ENCODE measurements around the gene CA7. TPM values are rescaled to one million over a fixed set of nuclear protein-coding genes. Genes with fewer than 3 reads are reported as not detected.
A peak's percentile ranks its signal among the peaks of the same experiment; 100 is the strongest.

The CA7 gene
- polyA plus RNA-seq, 4 donors: 6.4 to 89.7 (median 47.7) TPM

- Histone ChIP-seq H3K9me3 (ENCODE audit: control insufficient read depth in 2 of 2, insufficient read depth in 1 of 2, low read depth in 1 of 2, low read length in 1 of 2) (no peaks in the 10 kb centered on the region), H3K4me1 (ENCODE audit: control insufficient read depth in 3 of 3, insufficient read depth in 2 of 3, low read depth in 1 of 3, low read length in 2 of 3) (peaks cover 8 to 56% (median 21%) of the 10 kb centered on the region in 3 donors), H3K27ac (ENCODE audit: low read depth in 1 of 3, low read length in 2 of 3) (no peak overlapping the region), H3K27me3 (ENCODE audit: control insufficient read depth in 3 of 3, insufficient read depth in 3 of 3, low read length in 3 of 3) (no peaks in the 10 kb centered on the region), H3K36me3 (ENCODE audit: control insufficient read depth in 3 of 3, insufficient read depth in 2 of 3, low read depth in 1 of 3, low read length in 3 of 3) (peaks cover 0 to under 1% (median 0%) of the 10 kb centered on the region in 3 donors), H3K4me3 (ENCODE audit: low read depth in 1 of 3, low read length in 3 of 3) (no peak overlapping the region)
- FAIRE-seq (no peak), DNase-seq (no peak)
- WGBS, 3 donors: 62 to 78% (median 70%) methylated on average over 3 of the region's 3 CpGs
Measured at GRCh38 chr16:66898207-66898606, 54.0 kb downstream of the CA7 start.

- Histone ChIP-seq H3K36me3 (ENCODE audit: control insufficient read depth in 3 of 3, insufficient read depth in 2 of 3, low read depth in 1 of 3, low read length in 3 of 3) (no peaks in the 10 kb centered on the region), H3K4me1 (ENCODE audit: control insufficient read depth in 3 of 3, insufficient read depth in 2 of 3, low read depth in 1 of 3, low read length in 2 of 3) (peaks cover 8 to 63% (median 21%) of the 10 kb centered on the region in 3 donors), H3K27ac (ENCODE audit: low read depth in 1 of 3, low read length in 2 of 3) (peak overlapping the region in 1 of 3 donors; percentile 90), H3K4me3 (ENCODE audit: low read depth in 1 of 3, low read length in 3 of 3) (no peak overlapping the region), H3K27me3 (ENCODE audit: control insufficient read depth in 3 of 3, insufficient read depth in 3 of 3, low read length in 3 of 3) (no peaks in the 10 kb centered on the region), H3K9me3 (ENCODE audit: control insufficient read depth in 2 of 2, insufficient read depth in 1 of 2, low read depth in 1 of 2, low read length in 1 of 2) (no peaks in the 10 kb centered on the region)
- WGBS, 3 donors: 18 to 57% (median 40%) methylated on average over 2 of the region's 2 CpGs
- DNase-seq (no peak), FAIRE-seq (no peak)
Measured at GRCh38 chr16:66898933-66899309, 54.7 kb downstream of the CA7 start.

- peak overlapping the region; percentile 42 to 91 (median 90) for H3K27ac ChIP-seq (ENCODE audit: low read depth in 1 of 3, low read length in 2 of 3)
- H3K4me1 ChIP-seq (ENCODE audit: control insufficient read depth in 3 of 3, insufficient read depth in 2 of 3, low read depth in 1 of 3, low read length in 2 of 3): peaks cover 8 to 68% (median 22%) of the 10 kb centered on the region in 3 donors
- 74 to 75% (median 74%) methylated on average over 6 of the region's 6 CpGs for WGBS, 3 donors
- H3K4me3 ChIP-seq (ENCODE audit: low read depth in 1 of 3, low read length in 3 of 3): no peak overlapping the region
- no peaks in the 10 kb centered on the region for H3K27me3 ChIP-seq (ENCODE audit: control insufficient read depth in 3 of 3, insufficient read depth in 3 of 3, low read length in 3 of 3)
- DNase-seq (no peak), FAIRE-seq (no peak)
- no peaks in the 10 kb centered on the region for H3K9me3 ChIP-seq (ENCODE audit: control insufficient read depth in 2 of 2, insufficient read depth in 1 of 2, low read depth in 1 of 2, low read length in 1 of 2)
- no peaks in the 10 kb centered on the region for H3K36me3 ChIP-seq (ENCODE audit: control insufficient read depth in 3 of 3, insufficient read depth in 2 of 3, low read depth in 1 of 3, low read length in 3 of 3)
Measured at GRCh38 chr16:66899310-66899944, 55.2 kb downstream of the CA7 start.

GRCh38 chr16:66899945-66900710 lies 55.9 kb downstream of the CA7 start:
- 15 to 26% (median 23%) methylated on average over 9 of the region's 9 CpGs for WGBS, 3 donors
- Histone ChIP-seq H3K27ac (ENCODE audit: low read depth in 1 of 3, low read length in 2 of 3) (peak overlapping the region; percentile 89 to 91 (median 90)), H3K27me3 (ENCODE audit: control insufficient read depth in 3 of 3, insufficient read depth in 3 of 3, low read length in 3 of 3) (no peaks in the 10 kb centered on the region), H3K36me3 (ENCODE audit: control insufficient read depth in 3 of 3, insufficient read depth in 2 of 3, low read depth in 1 of 3, low read length in 3 of 3) (peaks cover 0 to 4% (median 0%) of the 10 kb centered on the region in 3 donors), H3K4me3 (ENCODE audit: low read depth in 1 of 3, low read length in 3 of 3) (no peak overlapping the region), H3K9me3 (ENCODE audit: control insufficient read depth in 2 of 2, insufficient read depth in 1 of 2, low read depth in 1 of 2, low read length in 1 of 2) (no peaks in the 10 kb centered on the region), H3K4me1 (ENCODE audit: control insufficient read depth in 3 of 3, insufficient read depth in 2 of 3, low read depth in 1 of 3, low read length in 2 of 3) (peaks cover 8 to 75% (median 24%) of the 10 kb centered on the region in 3 donors)
- FAIRE-seq (no peak), DNase-seq (peak; percentile 95 to 96)

GRCh38 chr16:66900721-66901441 lies 56.7 kb downstream of the CA7 start:
- DNase-seq (peak; percentile 66 to 68), FAIRE-seq (no peak)
- peak overlapping the region; percentile 83 to 90 (median 89) for H3K27ac ChIP-seq (ENCODE audit: low read depth in 1 of 3, low read length in 2 of 3)
- no peak overlapping the region for H3K4me3 ChIP-seq (ENCODE audit: low read depth in 1 of 3, low read length in 3 of 3)
- peaks cover 0 to 4% (median 0%) of the 10 kb centered on the region in 3 donors for H3K36me3 ChIP-seq (ENCODE audit: control insufficient read depth in 3 of 3, insufficient read depth in 2 of 3, low read depth in 1 of 3, low read length in 3 of 3)
- H3K4me1 ChIP-seq (ENCODE audit: control insufficient read depth in 3 of 3, insufficient read depth in 2 of 3, low read depth in 1 of 3, low read length in 2 of 3): peaks cover 8 to 74% (median 24%) of the 10 kb centered on the region in 3 donors
- 26 to 49% (median 45%) methylated on average over 7 of the region's 7 CpGs for WGBS, 3 donors
- no peaks in the 10 kb centered on the region for H3K27me3 ChIP-seq (ENCODE audit: control insufficient read depth in 3 of 3, insufficient read depth in 3 of 3, low read length in 3 of 3)
- H3K9me3 ChIP-seq (ENCODE audit: control insufficient read depth in 2 of 2, insufficient read depth in 1 of 2, low read depth in 1 of 2, low read length in 1 of 2): no peaks in the 10 kb centered on the region

GRCh38 chr16:66901626-66902025 lies 57.4 kb downstream of the CA7 start:
- WGBS, 3 donors: 87 to 94% (median 89%) methylated on average over 10 of the region's 10 CpGs
- no peak overlapping the region for H3K4me3 ChIP-seq (ENCODE audit: low read depth in 1 of 3, low read length in 3 of 3)
- H3K4me1 ChIP-seq (ENCODE audit: control insufficient read depth in 3 of 3, insufficient read depth in 2 of 3, low read depth in 1 of 3, low read length in 2 of 3): peaks cover 8 to 74% (median 23%) of the 10 kb centered on the region in 3 donors
- no peaks in the 10 kb centered on the region for H3K9me3 ChIP-seq (ENCODE audit: control insufficient read depth in 2 of 2, insufficient read depth in 1 of 2, low read depth in 1 of 2, low read length in 1 of 2)
- FAIRE-seq (no peak), DNase-seq (no peak)
- H3K27ac ChIP-seq (ENCODE audit: low read depth in 1 of 3, low read length in 2 of 3): no peak overlapping the region
- H3K27me3 ChIP-seq (ENCODE audit: control insufficient read depth in 3 of 3, insufficient read depth in 3 of 3, low read length in 3 of 3): no peaks in the 10 kb centered on the region
- peaks cover 0 to 4% (median 0%) of the 10 kb centered on the region in 3 donors for H3K36me3 ChIP-seq (ENCODE audit: control insufficient read depth in 3 of 3, insufficient read depth in 2 of 3, low read depth in 1 of 3, low read length in 3 of 3)

GRCh38 chr16:66902648-66903543 lies 58.7 kb downstream of the CA7 start:
- H3K36me3 ChIP-seq (ENCODE audit: control insufficient read depth in 3 of 3, insufficient read depth in 2 of 3, low read depth in 1 of 3, low read length in 3 of 3): peaks cover 0 to 4% (median 0%) of the 10 kb centered on the region in 3 donors
- 69 to 81% (median 78%) methylated on average over 14 of the region's 14 CpGs for WGBS, 3 donors
- no peak overlapping the region for H3K4me3 ChIP-seq (ENCODE audit: low read depth in 1 of 3, low read length in 3 of 3)
- peak overlapping the region in 1 of 3 donors; percentile 18 for H3K27ac ChIP-seq (ENCODE audit: low read depth in 1 of 3, low read length in 2 of 3)
- no peak for FAIRE-seq
- no peak for DNase-seq
- no peaks in the 10 kb centered on the region for H3K9me3 ChIP-seq (ENCODE audit: control insufficient read depth in 2 of 2, insufficient read depth in 1 of 2, low read depth in 1 of 2, low read length in 1 of 2)
- peaks cover 8 to 78% (median 19%) of the 10 kb centered on the region in 3 donors for H3K4me1 ChIP-seq (ENCODE audit: control insufficient read depth in 3 of 3, insufficient read depth in 2 of 3, low read depth in 1 of 3, low read length in 2 of 3)
- no peaks in the 10 kb centered on the region for H3K27me3 ChIP-seq (ENCODE audit: control insufficient read depth in 3 of 3, insufficient read depth in 3 of 3, low read length in 3 of 3)

Measured in small intestine (tissue), 7 donors.